Measurements from ENCODE around the gene ZSCAN31.

GRCh38 chr6:28349344-28349891 lies 13.5 kb upstream of the ZSCAN31 start:
- TF ChIP-seq, protein P1, sequence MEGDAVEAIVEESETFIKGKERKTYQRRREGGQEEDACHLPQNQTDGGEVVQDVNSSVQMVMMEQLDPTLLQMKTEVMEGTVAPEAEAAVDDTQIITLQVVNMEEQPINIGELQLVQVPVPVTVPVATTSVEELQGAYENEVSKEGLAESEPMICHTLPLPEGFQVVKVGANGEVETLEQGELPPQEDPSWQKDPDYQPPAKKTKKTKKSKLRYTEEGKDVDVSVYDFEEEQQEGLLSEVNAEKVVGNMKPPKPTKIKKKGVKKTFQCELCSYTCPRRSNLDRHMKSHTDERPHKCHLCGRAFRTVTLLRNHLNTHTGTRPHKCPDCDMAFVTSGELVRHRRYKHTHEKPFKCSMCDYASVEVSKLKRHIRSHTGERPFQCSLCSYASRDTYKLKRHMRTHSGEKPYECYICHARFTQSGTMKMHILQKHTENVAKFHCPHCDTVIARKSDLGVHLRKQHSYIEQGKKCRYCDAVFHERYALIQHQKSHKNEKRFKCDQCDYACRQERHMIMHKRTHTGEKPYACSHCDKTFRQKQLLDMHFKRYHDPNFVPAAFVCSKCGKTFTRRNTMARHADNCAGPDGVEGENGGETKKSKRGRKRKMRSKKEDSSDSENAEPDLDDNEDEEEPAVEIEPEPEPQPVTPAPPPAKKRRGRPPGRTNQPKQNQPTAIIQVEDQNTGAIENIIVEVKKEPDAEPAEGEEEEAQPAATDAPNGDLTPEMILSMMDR (IDR thresholded peaks at IDR 0.05; ENCODE audit: extremely low read depth in 1 of 2, insufficient read depth in 1 of 2, low read depth in 1 of 2, low read length in 2 of 2) = no peak
- TF ChIP-seq POLR2A (IDR thresholded peaks at IDR 0.05; ENCODE audit: low read depth, low read length) (no peak), GATA2 (IDR thresholded peaks at IDR 0.05; ENCODE audit: insufficient read depth, insufficient read length, low read depth, low read length) (no peak), MAX (IDR thresholded peaks at IDR 0.05; ENCODE audit: insufficient read depth, insufficient read length) (no peak), POLR2AphosphoS5 (IDR thresholded peaks at IDR 0.05; ENCODE audit: insufficient read depth, low read depth, low read length) (no peak)
